GM19239 (cell line): ENCODE data around the gene RPS19BP1.
"Not testable (repeated sequence)": the region's sequence is repeated elsewhere in the genome, so short reads cannot be mapped to it uniquely, and the experiment has no call there.

Experiments
- DNase-seq: peaks from one replicate; pipeline ENCODE4 v3.0.0; 2011; ENCODE audit warnings: low spot score; ENCODE audit not compliant: insufficient read length
- FAIRE-seq: peaks from 2 replicates; lab custom pipeline; 2011; peaks lifted over from hg19 to GRCh38; lab: Jason Lieb, UNC

RPS19BP1 gene

GRCh38 chr22:39517470-39517869, 15.1 kb downstream of the RPS19BP1 start:
- DNase-seq (no peak), FAIRE-seq (no peak)

GRCh38 chr22:39515266-39516050, 17.1 kb downstream of the RPS19BP1 start:
- DNase-seq (no peak), FAIRE-seq (peak; percentile 4)

- FAIRE-seq = peak; percentile 84
- no peak for DNase-seq
Measured at GRCh38 chr22:39514373-39514973, 18.1 kb downstream of the RPS19BP1 start.

GRCh38 chr22:39513791-39514190, 18.8 kb downstream of the RPS19BP1 start:
- no peak for FAIRE-seq

GRCh38 chr22:39512026-39512425, 20.5 kb downstream of the RPS19BP1 start:
- DNase-seq = no peak
- FAIRE-seq = no peak

More at GRCh38 chr22:39513791-39514190, 18.8 kb downstream of the RPS19BP1 start:
- DNase-seq = no peak

GRCh38 chr22:39511226-39511625, 21.3 kb downstream of the RPS19BP1 start:
- FAIRE-seq = no peak
- DNase-seq = no peak

GRCh38 chr22:39510529-39511149, 21.9 kb downstream of the RPS19BP1 start:
- FAIRE-seq (no peak), DNase-seq (no peak)

GRCh38 chr22:39508393-39508792, 24.2 kb downstream of the RPS19BP1 start:
- FAIRE-seq = no peak
- DNase-seq = no peak

GRCh38 chr22:39507021-39507420, 25.5 kb downstream of the RPS19BP1 start:
- not testable (repeated sequence) for DNase-seq, FAIRE-seq

- FAIRE-seq (no peak), DNase-seq (no peak)
Measured at GRCh38 chr22:39504071-39504470, 28.5 kb downstream of the RPS19BP1 start.

GRCh38 chr22:39503630-39504029, 28.9 kb downstream of the RPS19BP1 start:
- DNase-seq = no peak
- FAIRE-seq = peak; percentile 67

- FAIRE-seq (peak; percentile 48), DNase-seq (no peak)
Measured at GRCh38 chr22:39502789-39503409, 29.6 kb downstream of the RPS19BP1 start.

GRCh38 chr22:39502109-39502788, 30.3 kb downstream of the RPS19BP1 start, which contains the start of gene MIEF1:
Gene MIEF1 (plus strand): TSS chr22:39502290. CDS start chr22:39511295, 9,005 bp downstream.
- peak; percentile 99 for FAIRE-seq
- DNase-seq = peak; percentile 98

GRCh38 chr22:39501644-39502108, 30.9 kb downstream of the RPS19BP1 start:
- DNase-seq (no peak), FAIRE-seq (no peak)

GRCh38 chr22:39500101-39500500, 32.4 kb downstream of the RPS19BP1 start:
- DNase-seq (no peak), FAIRE-seq (no peak)

GRCh38 chr22:39498802-39499201, 33.7 kb downstream of the RPS19BP1 start:
- FAIRE-seq = no peak
- DNase-seq = no peak

- FAIRE-seq (no peak), DNase-seq (no peak)
Measured at GRCh38 chr22:39498368-39498767, 34.2 kb downstream of the RPS19BP1 start.

GRCh38 chr22:39497429-39497828, 35.1 kb downstream of the RPS19BP1 start:
- DNase-seq (no peak), FAIRE-seq (no peak)

GRCh38 chr22:39496131-39496838, 36.3 kb downstream of the RPS19BP1 start:
- peak; percentile 84 for FAIRE-seq
- DNase-seq = no peak
